T-helper 9 cell (primary cell): ENCODE data around the gene DNMBP.
A peak's percentile ranks its signal among the peaks of the same experiment; 100 is the strongest.

Experiments
- DNase-seq: peaks from one replicate; pipeline ENCODE4 v3.0.0-alpha.2; 2020
- total RNA-seq, 2 donors: gene quantifications; one replicate each; lab custom pipeline; 2026; lab: John Stamatoyannopoulos, UW

Gene DNMBP, protein sequence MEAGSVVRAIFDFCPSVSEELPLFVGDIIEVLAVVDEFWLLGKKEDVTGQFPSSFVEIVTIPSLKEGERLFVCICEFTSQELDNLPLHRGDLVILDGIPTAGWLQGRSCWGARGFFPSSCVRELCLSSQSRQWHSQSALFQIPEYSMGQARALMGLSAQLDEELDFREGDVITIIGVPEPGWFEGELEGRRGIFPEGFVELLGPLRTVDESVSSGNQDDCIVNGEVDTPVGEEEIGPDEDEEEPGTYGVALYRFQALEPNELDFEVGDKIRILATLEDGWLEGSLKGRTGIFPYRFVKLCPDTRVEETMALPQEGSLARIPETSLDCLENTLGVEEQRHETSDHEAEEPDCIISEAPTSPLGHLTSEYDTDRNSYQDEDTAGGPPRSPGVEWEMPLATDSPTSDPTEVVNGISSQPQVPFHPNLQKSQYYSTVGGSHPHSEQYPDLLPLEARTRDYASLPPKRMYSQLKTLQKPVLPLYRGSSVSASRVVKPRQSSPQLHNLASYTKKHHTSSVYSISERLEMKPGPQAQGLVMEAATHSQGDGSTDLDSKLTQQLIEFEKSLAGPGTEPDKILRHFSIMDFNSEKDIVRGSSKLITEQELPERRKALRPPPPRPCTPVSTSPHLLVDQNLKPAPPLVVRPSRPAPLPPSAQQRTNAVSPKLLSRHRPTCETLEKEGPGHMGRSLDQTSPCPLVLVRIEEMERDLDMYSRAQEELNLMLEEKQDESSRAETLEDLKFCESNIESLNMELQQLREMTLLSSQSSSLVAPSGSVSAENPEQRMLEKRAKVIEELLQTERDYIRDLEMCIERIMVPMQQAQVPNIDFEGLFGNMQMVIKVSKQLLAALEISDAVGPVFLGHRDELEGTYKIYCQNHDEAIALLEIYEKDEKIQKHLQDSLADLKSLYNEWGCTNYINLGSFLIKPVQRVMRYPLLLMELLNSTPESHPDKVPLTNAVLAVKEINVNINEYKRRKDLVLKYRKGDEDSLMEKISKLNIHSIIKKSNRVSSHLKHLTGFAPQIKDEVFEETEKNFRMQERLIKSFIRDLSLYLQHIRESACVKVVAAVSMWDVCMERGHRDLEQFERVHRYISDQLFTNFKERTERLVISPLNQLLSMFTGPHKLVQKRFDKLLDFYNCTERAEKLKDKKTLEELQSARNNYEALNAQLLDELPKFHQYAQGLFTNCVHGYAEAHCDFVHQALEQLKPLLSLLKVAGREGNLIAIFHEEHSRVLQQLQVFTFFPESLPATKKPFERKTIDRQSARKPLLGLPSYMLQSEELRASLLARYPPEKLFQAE (N-terminal part only)
- 8.4 to 18.8 reads per million in 2 donors for total RNA-seq

GRCh38 chr10:100009793-100010676, at the start of gene DNMBP:
Gene DNMBP, minus strand, starts transcription at chr10:100009947. Its CDS starts 37,823 bp downstream, at chr10:99972124.
- peak; percentile 69 for DNase-seq

DNA sequence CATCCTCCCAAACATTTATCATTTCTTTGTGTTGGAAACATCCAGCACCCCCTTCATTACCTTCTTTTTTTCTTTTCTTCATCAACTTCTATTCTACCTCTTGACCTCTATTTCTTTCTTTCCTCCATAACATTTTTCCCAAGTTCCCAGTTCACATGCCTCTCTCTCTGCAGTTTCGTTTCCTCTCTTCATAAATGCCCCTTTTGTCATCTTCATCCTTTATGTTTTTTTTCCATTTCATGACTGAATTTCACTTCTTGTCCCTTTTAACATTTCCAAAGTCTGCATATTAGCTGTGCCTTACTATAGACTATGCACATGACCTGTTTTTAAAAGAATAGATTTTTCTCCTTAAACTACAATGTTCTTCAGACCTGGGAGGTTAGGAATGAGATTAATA, 48.2 kb upstream of the DNMBP start:
- no peak for DNase-seq

GRCh38 chr10:100053686-100054460, 44.1 kb upstream of the DNMBP start:
- no peak for DNase-seq

GRCh38 chr10:100046021-100046486, 36.3 kb upstream of the DNMBP start:
- DNase-seq = peak; percentile 87

DNA sequence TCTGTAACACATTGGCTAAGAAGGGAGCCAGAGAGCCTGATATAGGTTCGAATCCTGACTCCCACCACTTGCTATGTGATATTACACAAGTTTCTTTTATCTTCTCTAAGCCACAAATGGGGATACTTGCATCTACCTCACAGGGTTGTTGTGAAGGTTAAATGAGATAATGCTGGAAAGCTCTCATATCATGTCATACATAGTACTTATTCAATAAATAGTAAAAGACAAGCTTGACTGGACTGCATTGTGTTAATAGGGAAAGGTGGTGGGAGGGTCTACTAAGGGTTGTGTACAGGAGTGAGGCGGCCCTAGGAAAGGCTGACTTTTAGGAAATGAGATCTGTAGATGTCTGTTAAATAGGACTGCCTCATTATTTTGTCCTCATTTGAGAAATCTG, 35.8 kb upstream of the DNMBP start:
- no peak for DNase-seq

DNA sequence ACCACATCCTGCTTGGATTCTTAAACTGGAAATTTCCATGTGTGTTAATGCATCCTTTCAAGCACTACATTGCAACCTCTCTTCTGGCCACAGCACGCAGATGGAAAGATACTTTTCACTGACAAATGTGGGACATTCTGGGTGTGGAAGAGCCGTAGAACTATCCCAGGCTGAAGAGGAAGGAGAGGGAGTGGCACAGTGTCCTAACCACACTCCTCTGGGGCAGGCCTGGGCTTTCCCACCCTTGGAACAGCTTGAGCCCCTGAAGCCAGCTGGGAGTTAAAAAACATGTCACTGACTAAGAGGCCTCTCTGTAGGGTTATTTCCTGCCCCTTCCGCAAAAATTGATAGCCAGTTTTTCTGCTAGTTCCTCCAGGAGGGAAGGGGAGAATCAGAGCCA, 34.0 kb upstream of the DNMBP start:
- DNase-seq = no peak

- DNase-seq = no peak
Measured at GRCh38 chr10:100043344-100043743, 33.6 kb upstream of the DNMBP start.

DNA sequence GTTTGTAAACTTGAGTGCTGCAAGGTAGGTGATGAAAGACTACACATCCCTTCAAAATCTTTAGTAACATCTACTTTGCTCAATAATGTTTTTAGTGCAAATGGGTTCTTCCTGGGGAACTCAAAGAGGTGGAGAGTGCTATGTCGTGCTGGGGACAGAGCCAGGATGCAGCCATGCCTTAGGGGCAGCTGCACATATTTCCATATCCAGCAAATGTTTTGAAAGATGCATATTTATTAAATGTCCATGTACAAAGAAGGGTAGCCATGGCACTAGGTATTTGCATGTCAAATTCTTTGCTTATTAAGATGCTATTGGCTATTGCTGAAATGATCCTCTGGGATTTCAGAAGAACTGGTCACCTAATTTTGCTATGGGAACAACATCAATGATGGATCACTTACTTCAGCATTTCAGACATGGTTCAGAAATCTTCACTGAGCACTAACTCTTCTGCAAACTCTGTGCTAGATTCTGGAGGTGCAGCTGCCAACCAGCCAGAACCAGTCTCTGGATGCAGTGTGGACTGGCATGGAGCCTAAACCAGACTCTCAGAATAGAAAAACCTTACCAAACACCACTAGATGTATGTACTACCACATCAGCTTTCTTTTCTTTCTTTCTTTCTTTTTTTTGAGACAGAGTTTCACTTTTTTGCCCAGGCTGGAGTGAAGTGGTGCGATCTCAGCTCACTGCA, 31.7 kb upstream of the DNMBP start:
- no peak for DNase-seq

DNA sequence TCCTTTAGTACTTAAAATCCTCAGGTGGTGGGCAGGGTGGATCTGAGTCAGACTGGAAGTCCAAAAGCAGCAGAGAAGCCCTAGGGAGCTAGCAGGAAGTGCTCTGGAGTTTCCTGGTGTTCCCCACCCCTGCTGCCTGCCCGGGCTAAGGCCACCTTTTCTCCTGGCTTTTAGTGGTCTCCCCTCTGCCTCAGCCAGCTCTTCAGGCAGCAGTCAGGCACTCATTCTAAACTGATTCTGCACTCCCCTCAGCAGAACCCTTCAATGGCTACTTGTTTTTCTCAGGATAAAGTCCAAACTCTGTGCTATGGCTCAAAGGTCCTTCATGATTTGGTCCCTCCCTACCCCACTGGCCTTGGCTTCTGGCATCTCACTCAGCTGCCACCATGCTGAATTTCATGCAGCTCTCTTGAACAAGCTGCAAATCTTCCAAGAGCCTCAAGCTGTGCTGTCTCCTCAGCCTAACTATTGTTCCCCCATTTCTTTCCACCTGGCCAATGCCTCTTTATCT, 28.9 kb upstream of the DNMBP start:
- DNase-seq = no peak

DNA sequence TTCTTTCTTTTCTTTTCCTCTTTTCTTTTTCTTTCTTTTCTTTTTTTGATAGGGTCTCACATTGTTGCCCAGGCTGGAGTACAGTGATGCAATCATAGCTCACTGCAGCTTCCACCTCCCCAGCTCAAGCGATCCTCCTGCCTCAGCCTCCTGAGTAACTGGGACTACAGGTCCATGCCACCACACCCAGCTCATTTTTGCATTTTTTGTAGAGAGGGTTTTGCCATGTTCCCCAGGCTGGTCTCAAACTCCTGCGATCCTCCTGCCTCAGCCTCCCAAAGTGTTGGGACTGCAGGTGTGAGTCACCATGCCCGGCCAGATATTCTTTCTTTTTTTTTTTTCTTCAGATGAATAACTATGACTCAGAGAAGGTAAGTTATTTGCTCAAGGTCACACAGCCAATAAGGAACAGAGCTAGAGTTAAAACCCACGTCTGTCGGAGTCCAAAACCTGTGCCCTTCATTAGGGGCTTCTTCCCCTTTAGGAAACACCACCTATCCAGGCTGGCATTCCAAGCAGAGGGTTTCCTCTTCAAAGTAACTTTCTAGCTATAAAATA, 28.1 kb upstream of the DNMBP start:
- DNase-seq = no peak

DNA sequence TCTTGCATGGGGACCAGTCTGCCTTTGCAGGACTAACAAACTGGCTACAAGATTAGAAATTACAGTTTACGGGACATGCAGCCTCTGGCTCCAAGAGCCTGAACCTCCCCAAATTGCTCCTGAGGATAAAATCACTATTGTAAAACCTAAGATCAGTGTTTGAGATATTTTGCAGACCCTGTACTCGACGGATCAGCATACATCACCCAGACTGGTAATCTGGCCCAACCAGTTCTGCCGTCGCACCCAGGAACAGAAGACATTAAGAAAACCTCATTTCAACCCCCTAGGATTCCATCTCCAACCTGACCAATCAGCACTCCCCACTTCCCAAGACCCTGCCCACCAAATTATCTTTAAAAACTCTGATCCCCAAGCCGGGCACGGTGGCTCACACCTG, 27.1 kb upstream of the DNMBP start:
- DNase-seq = no peak

DNA sequence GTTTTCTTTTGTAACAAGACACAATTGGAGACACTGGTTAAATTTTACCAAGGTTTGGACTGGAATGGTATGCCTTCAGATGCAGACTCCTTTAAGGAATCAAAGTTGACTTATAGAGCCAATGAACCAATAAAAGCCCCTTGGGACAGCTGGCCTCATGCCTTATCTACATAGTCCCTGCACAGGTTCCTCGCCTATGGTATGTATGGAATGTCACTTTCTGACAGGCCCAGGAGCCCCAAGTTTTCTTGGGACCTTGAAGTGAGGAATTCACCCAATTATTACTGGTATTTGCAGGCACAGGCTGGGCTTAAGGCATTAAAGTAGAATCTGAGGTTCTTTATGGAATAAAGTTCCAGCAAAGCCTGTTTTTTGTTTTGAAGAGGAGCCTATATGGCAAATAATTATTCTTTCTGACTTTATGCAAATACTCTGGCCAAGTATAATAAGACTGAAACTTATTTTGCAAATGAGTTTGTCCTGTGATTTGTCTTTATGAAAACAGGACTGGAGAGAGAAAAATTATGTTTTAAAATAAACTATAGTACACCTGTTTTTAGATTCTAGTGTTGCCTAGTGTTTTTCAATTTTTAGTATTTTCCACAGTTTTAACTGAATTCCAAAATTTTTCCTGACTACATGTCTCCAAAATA, 24.1 kb upstream of the DNMBP start:
- DNase-seq = no peak

GRCh38 chr10:100027416-100027815, 17.7 kb upstream of the DNMBP start:
- DNase-seq = no peak

GRCh38 chr10:100025576-100025975, 15.8 kb upstream of the DNMBP start:
- DNase-seq = no peak

DNA sequence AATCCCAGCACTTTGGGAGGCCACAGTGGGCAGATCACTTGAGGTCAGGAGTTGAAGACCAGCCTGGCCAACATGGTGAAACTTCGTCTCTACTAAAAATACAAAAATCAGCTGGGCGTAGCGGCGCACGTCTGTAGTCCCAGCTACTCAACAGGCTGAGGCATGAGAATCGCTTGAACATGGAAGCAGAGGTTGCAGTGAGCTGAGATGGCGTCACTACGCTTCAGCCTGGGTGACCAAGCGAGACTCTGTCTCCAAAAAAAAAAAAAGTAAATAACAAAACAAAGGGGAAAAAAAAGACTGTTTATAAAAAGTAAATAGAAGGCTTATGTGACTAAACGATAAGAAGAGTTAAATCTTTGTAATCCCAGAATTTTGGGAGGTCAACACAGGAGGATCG, 15.0 kb upstream of the DNMBP start:
- no peak for DNase-seq

GRCh38 chr10:100022403-100022802, 12.7 kb upstream of the DNMBP start:
- DNase-seq = no peak

DNA sequence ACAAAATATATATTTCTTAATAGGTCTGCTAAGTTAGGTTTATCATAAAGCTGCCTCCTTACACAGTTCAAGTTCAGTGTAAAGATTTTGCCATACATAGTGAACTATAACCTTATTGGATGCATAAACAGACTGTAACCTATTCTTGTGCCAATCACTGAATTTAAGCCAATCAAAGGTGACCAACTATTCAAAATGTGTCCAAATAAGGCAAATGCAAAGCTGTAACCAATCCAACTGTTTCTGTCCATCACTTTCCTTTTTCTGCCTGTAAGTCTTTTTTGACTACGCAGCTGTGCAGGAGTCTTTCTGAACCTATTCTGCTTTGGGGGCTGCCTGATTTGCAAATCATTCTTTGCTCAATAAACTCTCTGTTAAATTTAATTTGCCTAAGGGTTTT, 11.6 kb upstream of the DNMBP start:
- DNase-seq = no peak

DNA sequence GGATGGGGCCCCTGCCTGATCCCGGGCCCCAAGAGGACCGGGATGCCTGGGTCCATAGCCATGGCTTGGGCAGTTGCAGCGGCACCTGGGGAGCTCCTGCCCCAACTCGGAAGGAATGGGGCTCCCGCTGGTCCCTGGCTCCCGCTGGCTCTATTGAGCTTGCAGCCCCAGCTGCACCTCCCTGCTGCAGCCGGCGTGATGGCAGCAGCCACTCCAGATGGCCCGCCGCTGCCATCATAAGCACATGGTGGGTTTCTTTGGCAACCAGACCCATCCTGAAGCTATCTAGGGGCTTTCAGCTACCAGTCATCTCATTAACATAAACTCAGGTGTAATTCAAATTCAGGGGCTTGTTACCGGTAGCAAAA, 11.1 kb upstream of the DNMBP start:
- DNase-seq = no peak
